GM23338 (cell line): ENCODE measurements around the gene SOX9. TPM values are rescaled to one million over a fixed set of nuclear protein-coding genes. Genes with fewer than 3 reads are reported as not detected.

Experiments used
- ATAC-seq: fragments of 200-7000 bp; cut with Tn5 transposase; 3 replicates; pipeline ENCODE4 v1.9.1; 2020
- DNase-seq: peaks from one replicate; pipeline ENCODE4 v3.0.0-alpha.2; 2015; ENCODE audit warnings: low spot score
- H2AFZ ChIP-seq: fragments of 200-600 bp; sonication (generic); 2 replicates; pipeline ENCODE4 v1.8.0; 2016; ENCODE audit warnings: antibody characterized with exemption, mild to moderate bottlenecking, moderate library complexity
- H3F3A ChIP-seq: fragments of 200-600 bp; sonication (generic); replicated peaks from 2 replicates; pipeline ENCODE4 v1.8.0; 2017; ENCODE audit warnings: antibody characterized with exemption, mixed run types, low read depth
- H3K27ac ChIP-seq: fragments of 200-600 bp; sonication (generic); 2 replicates; pipeline ENCODE4 v1.6.1; 2016; ENCODE audit warnings: low read depth
- H3K27me3 ChIP-seq: fragments of 200-600 bp; sonication (generic); 2 replicates; pipeline ENCODE4 v1.8.0; 2016; ENCODE audit warnings: mild to moderate bottlenecking, mixed run types, moderate library complexity; ENCODE audit not compliant: insufficient read depth
- H3K36me3 ChIP-seq: fragments of 200-600 bp; sonication (generic); 2 replicates; pipeline ENCODE4 v1.8.0; 2016; ENCODE audit warnings: mild to moderate bottlenecking; ENCODE audit not compliant: insufficient read depth
- H3K4me1 ChIP-seq: fragments of 200-600 bp; sonication (generic); 2 replicates; pipeline ENCODE4 v1.8.0; 2016; ENCODE audit warnings: mild to moderate bottlenecking, moderate library complexity; ENCODE audit not compliant: insufficient read depth
- H3K4me2 ChIP-seq: fragments of 200-600 bp; sonication (generic); 2 replicates; pipeline ENCODE4 v1.7.1; 2017; ENCODE audit warnings: mixed run types
- H3K4me3 ChIP-seq: fragments of 200-600 bp; sonication (generic); 2 replicates; pipeline ENCODE4 v1.6.1; 2016; ENCODE audit warnings: mixed run types
- H3K79me2 ChIP-seq: fragments of 200-600 bp; sonication (generic); replicated peaks from 2 replicates; pipeline ENCODE4 v1.8.0; 2017; ENCODE audit warnings: mild to moderate bottlenecking; ENCODE audit not compliant: insufficient read depth
- H3K9me2 ChIP-seq: fragments of 200-600 bp; sonication (generic); 2 replicates; pipeline ENCODE4 v1.8.0; 2017; ENCODE audit not compliant: insufficient read depth
- H4K20me1 ChIP-seq: fragments of 200-600 bp; sonication (generic); replicated peaks from 2 replicates; pipeline ENCODE4 v1.8.0; 2017; ENCODE audit warnings: mild to moderate bottlenecking; ENCODE audit not compliant: insufficient read depth
- H3K27ac Mint-ChIP-seq: 2 replicates; pipeline ENCODE4 v1.8.0; 2020; ENCODE audit warnings: inconsistent platforms, mild to moderate bottlenecking, moderate library complexity, mixed read lengths
- H3K27me3 Mint-ChIP-seq: 3 replicates; pipeline ENCODE4 v1.8.0; 2022; ENCODE audit warnings: low read depth, mild to moderate bottlenecking, moderate library complexity, mixed read lengths, inconsistent platforms; ENCODE audit not compliant: insufficient read depth, poor library complexity
- H3K36me3 Mint-ChIP-seq: 3 replicates; pipeline ENCODE4 v1.8.0; 2021; ENCODE audit warnings: low read depth, mild to moderate bottlenecking, inconsistent platforms, moderate library complexity, mixed read lengths
- H3K4me1 Mint-ChIP-seq: 3 replicates; pipeline ENCODE4 v1.8.0; 2020; ENCODE audit warnings: mild to moderate bottlenecking, inconsistent platforms, mixed read lengths
- H3K4me3 Mint-ChIP-seq: 3 replicates; pipeline ENCODE4 v1.8.0; 2021; ENCODE audit warnings: moderate library complexity, mild to moderate bottlenecking, inconsistent platforms, mixed read lengths
- H3K9me3 Mint-ChIP-seq: 3 replicates; pipeline ENCODE4 v1.8.0; 2020; ENCODE audit warnings: moderate library complexity, mild to moderate bottlenecking, inconsistent platforms, mixed read lengths
- EZH2 ChIP-seq: fragments of 200-600 bp; sonication (generic); IDR thresholded peaks from one replicate; pipeline ENCODE4 v1.8.0; 2017; ENCODE audit warnings: antibody characterized with exemption, mild to moderate bottlenecking, low read depth; ENCODE audit not compliant: unreplicated experiment
- STAT1 ChIP-seq: IDR thresholded peaks from one replicate; pipeline ENCODE4 v1.6.1; 2016; ENCODE audit warnings: antibody characterized with exemption; ENCODE audit not compliant: unreplicated experiment
- ZNF114 ChIP-seq: fragments of 250-450 bp; sonication (Bioruptor Pico); IDR thresholded peaks from 2 replicates; pipeline ENCODE4 v1.5.0; 2020; ENCODE audit warnings: mild to moderate bottlenecking, moderate library complexity
- polyA plus RNA-seq: library from polyadenylated mRNA; unstranded; fragments of >200 nt; fragmentation: Nextera tagmentation; extraction: Ambion mirVana; gene quantifications from 2 replicates; pipeline ENCODE4 v1.2.1, GENCODE V29; 2016
- total RNA-seq: library from RNA; depleted of rRNA; stranded (reverse); fragments of >200 nt; shearing (Covaris generic); gene quantifications from 2 replicates; pipeline ENCODE4 v1.2.3, GENCODE V29; 2014
- TF ChIP-seq, protein P1 (sequence below): fragments of 250-450 bp; sonication (Bioruptor Pico); IDR thresholded peaks from 2 replicates; pipeline ENCODE4 v1.5.0; 2020; ENCODE audit warnings: mild to moderate bottlenecking, moderate library complexity

SOX9 gene
- total and polyA plus RNA-seq, 2 experiments from 2014 or later = 4.4 TPM

DNA sequence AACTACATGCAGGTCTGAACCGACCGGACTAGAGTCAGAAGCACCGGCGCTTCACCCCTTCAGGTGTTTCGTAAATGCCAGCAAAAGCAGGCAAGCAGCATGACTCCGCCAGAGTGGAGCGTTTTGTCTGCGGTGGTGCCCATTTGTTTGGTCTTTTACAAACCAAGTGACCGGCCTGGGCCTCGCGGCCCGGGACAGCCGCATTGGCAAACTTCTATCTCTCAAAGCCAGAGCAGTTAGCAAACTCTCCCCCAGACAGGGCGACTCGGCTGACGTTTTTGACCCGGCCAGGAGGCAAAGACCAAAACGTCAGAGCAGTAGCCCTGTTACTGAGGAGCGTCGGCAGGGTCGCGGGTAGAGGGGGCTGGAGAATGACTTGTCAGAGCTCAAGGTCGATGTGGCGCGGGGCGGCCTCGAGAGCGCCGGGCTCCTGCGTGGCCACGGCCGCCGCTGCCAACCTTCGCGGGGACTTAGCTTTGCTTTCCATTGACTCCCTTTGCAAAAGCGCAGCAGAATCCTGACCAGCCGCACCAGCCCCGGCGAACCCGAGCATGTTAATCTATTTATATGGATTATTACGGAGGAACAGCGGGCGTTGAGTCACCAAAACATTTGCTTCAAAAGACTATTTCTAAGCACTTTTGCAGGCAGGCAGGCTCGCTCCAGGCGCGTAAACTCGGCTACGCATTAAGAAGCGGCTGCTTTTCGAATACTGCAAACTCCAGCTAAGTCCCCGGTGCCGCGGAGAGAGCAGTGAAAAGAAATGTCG lies 763 bp upstream of the SOX9 start:
- H2AFZ ChIP-seq = peak overlapping the region; percentile 94
- peak overlapping the region; percentile 97 for H3K4me3 Mint-ChIP-seq
- no peaks in the 10 kb centered on the region; the same call in 1 of the 2 replicates for H3K36me3 ChIP-seq
- H3K27me3 Mint-ChIP-seq = peaks cover 66% of the 10 kb centered on the region
- TF ChIP-seq EZH2 (peak; percentile 90), ZNF114 (no peak), STAT1 (no peak)
- TF ChIP-seq, protein P1, sequence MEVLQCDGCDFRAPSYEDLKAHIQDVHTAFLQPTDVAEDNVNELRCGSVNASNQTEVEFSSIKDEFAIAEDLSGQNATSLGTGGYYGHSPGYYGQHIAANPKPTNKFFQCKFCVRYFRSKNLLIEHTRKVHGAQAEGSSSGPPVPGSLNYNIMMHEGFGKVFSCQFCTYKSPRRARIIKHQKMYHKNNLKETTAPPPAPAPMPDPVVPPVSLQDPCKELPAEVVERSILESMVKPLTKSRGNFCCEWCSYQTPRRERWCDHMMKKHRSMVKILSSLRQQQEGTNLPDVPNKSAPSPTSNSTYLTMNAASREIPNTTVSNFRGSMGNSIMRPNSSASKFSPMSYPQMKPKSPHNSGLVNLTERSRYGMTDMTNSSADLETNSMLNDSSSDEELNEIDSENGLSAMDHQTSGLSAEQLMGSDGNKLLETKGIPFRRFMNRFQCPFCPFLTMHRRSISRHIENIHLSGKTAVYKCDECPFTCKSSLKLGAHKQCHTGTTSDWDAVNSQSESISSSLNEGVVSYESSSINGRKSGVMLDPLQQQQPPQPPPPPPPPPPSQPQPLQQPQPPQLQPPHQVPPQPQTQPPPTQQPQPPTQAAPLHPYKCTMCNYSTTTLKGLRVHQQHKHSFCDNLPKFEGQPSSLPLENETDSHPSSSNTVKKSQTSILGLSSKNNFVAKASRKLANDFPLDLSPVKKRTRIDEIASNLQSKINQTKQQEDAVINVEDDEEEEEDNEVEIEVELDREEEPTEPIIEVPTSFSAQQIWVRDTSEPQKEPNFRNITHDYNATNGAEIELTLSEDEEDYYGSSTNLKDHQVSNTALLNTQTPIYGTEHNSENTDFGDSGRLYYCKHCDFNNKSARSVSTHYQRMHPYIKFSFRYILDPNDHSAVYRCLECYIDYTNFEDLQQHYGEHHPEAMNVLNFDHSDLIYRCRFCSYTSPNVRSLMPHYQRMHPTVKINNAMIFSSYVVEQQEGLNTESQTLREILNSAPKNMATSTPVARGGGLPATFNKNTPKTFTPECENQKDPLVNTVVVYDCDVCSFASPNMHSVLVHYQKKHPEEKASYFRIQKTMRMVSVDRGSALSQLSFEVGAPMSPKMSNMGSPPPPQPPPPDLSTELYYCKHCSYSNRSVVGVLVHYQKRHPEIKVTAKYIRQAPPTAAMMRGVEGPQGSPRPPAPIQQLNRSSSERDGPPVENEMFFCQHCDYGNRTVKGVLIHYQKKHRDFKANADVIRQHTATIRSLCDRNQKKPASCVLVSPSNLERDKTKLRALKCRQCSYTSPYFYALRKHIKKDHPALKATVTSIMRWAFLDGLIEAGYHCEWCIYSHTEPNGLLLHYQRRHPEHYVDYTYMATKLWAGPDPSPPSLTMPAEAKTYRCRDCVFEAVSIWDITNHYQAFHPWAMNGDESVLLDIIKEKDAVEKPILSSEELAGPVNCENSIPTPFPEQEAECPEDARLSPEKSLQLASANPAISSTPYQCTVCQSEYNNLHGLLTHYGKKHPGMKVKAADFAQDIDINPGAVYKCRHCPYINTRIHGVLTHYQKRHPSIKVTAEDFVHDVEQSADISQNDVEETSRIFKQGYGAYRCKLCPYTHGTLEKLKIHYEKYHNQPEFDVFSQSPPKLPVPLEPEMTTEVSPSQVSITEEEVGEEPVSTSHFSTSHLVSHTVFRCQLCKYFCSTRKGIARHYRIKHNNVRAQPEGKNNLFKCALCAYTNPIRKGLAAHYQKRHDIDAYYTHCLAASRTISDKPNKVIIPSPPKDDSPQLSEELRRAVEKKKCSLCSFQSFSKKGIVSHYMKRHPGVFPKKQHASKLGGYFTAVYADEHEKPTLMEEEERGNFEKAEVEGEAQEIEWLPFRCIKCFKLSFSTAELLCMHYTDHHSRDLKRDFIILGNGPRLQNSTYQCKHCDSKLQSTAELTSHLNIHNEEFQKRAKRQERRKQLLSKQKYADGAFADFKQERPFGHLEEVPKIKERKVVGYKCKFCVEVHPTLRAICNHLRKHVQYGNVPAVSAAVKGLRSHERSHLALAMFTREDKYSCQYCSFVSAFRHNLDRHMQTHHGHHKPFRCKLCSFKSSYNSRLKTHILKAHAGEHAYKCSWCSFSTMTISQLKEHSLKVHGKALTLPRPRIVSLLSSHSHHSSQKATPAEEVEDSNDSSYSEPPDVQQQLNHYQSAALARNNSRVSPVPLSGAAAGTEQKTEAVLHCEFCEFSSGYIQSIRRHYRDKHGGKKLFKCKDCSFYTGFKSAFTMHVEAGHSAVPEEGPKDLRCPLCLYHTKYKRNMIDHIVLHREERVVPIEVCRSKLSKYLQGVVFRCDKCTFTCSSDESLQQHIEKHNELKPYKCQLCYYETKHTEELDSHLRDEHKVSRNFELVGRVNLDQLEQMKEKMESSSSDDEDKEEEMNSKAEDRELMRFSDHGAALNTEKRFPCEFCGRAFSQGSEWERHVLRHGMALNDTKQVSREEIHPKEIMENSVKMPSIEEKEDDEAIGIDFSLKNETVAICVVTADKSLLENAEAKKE = no peak
- DNase-seq (peak; percentile 73), ATAC-seq (peak; percentile 1)
- 0 out of 2 replicates have a peak, but pooled peaks cover 9% of the 10 kb centered on the region for H3K79me2 ChIP-seq
- peak overlapping the region; percentile 83 for H3K4me3 ChIP-seq
- H3K9me3 Mint-ChIP-seq = 0 out of 3 replicates have a peak, but pooled peaks cover 3% of the 10 kb centered on the region
- H3K27me3 ChIP-seq = peaks cover 95% of the 10 kb centered on the region
- H3K27ac Mint-ChIP-seq = no peak overlapping the region
- H3K4me1 ChIP-seq = peaks cover 32% of the 10 kb centered on the region
- peaks cover 20% of the 10 kb centered on the region for H3K36me3 Mint-ChIP-seq
- H3K4me2 ChIP-seq = peak overlapping the region; percentile 93
- H3K4me1 Mint-ChIP-seq = peaks cover 43% of the 10 kb centered on the region
- no peaks in the 10 kb centered on the region for H4K20me1 ChIP-seq
- H3K27ac ChIP-seq = no peak overlapping the region
- peaks cover 7% of the 10 kb centered on the region; the same call in 1 of the 2 replicates for H3F3A ChIP-seq
- no peaks in the 10 kb centered on the region for H3K9me2 ChIP-seq
